ENCODE measurements around the gene LHX1. TPM values are rescaled to one million over a fixed set of nuclear protein-coding genes. Genes with fewer than 3 reads are reported as not detected.

Gene LHX1
- total RNA-seq, 2 donors from 2014 or later, result 85.9 to 259 TPM

- Histone ChIP-seq H3K27ac (ENCODE audit: low read depth, low read length) (no peak overlapping the region), H3K4me1 (ENCODE audit: control insufficient read depth, insufficient read depth, low read length) (peaks cover 49% of the 10 kb centered on the region), H3K9me3 (ENCODE audit: control insufficient read depth, low read length) (no peaks in the 10 kb centered on the region), H3K4me3 (ENCODE audit: low read length) (peak overlapping the region; percentile 10), H3K9ac (ENCODE audit: extremely low read depth, low read length, poor library complexity, severe bottlenecking) (no peak overlapping the region), H3K36me3 (ENCODE audit: control insufficient read depth, insufficient read depth, low read length) (peaks cover 49% of the 10 kb centered on the region), H3K27me3 (ENCODE audit: control insufficient read depth, insufficient read depth, low read length, poor library complexity, severe bottlenecking) (peaks cover 15% of the 10 kb centered on the region)
- no peaks in the 10 kb centered on the region for H3K9me3 Mint-ChIP-seq
- H3K27ac Mint-ChIP-seq, result no peak overlapping the region
- DNase-seq, result peak; percentile 79
- peak overlapping the region; percentile 34 for H3K4me3 Mint-ChIP-seq
- H3K27me3 Mint-ChIP-seq (ENCODE audit: insufficient read depth), result peaks cover 19% of the 10 kb centered on the region
- H3K4me1 Mint-ChIP-seq, result peaks cover 84% of the 10 kb centered on the region
- 0% methylated on average over 1 of the region's 3 CpGs; no CpG with 5 or more reads in 1 of the 2 experiments for WGBS, 2 experiments (ENCODE audit: insufficient coverage in 1 of 2, insufficient read length in 1 of 2)
- TF ChIP-seq, protein P1, sequence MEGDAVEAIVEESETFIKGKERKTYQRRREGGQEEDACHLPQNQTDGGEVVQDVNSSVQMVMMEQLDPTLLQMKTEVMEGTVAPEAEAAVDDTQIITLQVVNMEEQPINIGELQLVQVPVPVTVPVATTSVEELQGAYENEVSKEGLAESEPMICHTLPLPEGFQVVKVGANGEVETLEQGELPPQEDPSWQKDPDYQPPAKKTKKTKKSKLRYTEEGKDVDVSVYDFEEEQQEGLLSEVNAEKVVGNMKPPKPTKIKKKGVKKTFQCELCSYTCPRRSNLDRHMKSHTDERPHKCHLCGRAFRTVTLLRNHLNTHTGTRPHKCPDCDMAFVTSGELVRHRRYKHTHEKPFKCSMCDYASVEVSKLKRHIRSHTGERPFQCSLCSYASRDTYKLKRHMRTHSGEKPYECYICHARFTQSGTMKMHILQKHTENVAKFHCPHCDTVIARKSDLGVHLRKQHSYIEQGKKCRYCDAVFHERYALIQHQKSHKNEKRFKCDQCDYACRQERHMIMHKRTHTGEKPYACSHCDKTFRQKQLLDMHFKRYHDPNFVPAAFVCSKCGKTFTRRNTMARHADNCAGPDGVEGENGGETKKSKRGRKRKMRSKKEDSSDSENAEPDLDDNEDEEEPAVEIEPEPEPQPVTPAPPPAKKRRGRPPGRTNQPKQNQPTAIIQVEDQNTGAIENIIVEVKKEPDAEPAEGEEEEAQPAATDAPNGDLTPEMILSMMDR (conservative IDR thresholded peaks at IDR 0.05), result no peak
- peaks cover 28% of the 10 kb centered on the region for H3K36me3 Mint-ChIP-seq (ENCODE audit: low read depth)
Observed at GRCh38 chr17:36926226-36926625, 11.0 kb upstream of the LHX1 start.

DNA sequence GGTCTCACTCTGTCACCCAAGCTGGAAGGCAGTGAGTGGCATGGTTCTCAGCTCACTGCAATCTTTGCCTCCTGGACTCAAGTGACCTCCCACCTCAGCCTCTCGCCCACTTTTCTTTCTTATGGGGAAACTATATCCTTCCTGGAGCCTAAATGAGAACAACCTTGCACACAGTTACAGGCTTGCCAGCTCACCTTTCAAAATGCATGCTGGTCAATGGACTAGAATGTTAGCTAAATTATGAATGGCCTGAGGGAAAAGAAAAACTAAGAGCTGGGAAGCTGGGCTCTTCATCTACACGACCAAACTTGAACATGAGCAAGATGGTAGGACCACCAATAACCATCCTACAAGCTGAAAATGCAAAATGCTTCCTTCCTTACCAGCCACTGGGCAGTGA lies 10.6 kb upstream of the LHX1 start:
- no peaks in the 10 kb centered on the region for H3K9me3 ChIP-seq (ENCODE audit: control insufficient read depth, low read length)
- H3K4me3 Mint-ChIP-seq, result peak overlapping the region; percentile 34

DNA sequence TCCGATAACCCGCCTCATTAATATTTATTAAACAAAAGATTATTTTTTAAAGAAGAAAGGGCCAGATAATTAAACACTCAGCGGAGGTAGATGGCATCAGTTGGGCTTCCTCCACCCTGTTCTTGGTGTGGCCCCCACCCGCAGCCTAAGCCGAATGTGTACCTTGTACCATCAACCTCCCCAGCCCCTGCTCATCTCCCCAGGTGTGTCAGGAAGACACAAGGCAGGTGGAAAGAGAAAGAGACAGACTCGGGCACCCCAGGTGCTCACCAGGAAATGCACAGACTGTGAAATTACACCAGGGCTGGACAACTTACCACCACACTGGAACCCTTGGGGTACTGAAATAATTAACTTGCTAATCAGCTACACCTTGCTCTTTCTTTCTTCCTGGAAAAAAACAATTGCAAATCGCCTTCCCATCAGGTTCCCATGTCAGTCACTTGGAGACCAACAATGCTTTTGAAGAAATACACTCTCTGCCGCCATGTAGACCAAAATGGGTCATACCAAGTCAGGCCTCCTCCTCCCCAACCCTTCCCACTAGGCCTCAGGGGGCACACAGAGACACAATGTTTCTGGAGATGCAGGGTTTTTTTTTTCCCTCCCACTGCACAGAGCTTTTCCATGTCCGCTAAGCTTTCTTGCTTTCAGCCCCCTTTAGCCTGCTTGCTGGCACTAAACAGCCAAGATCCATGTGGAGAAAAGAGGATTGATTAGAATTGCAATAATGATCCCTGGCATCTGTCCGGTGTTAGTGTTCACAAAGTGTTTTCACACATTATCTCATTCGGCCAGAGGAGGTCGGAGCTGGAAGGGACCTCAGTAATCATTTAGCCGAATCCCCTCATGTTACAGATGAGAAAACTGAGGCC lies 8.6 kb upstream of the LHX1 start:
- peak overlapping the region; percentile 27 for H3K4me3 Mint-ChIP-seq
- Histone ChIP-seq H3K27ac (ENCODE audit: low read depth, low read length) (no peak overlapping the region), H3K9ac (ENCODE audit: extremely low read depth, low read length, poor library complexity, severe bottlenecking) (no peak overlapping the region), H3K9me3 (ENCODE audit: control insufficient read depth, low read length) (no peaks in the 10 kb centered on the region), H3K36me3 (ENCODE audit: control insufficient read depth, insufficient read depth, low read length) (peaks cover 72% of the 10 kb centered on the region), H3K4me1 (ENCODE audit: control insufficient read depth, insufficient read depth, low read length) (peaks cover 41% of the 10 kb centered on the region), H3K4me3 (ENCODE audit: low read length) (no peak overlapping the region), H3K27me3 (ENCODE audit: control insufficient read depth, insufficient read depth, low read length, poor library complexity, severe bottlenecking) (peaks cover 38% of the 10 kb centered on the region)
- TF ChIP-seq, protein P1 (conservative IDR thresholded peaks at IDR 0.05), result no peak
- no peaks in the 10 kb centered on the region for H3K9me3 Mint-ChIP-seq
- H3K27ac Mint-ChIP-seq, result peak overlapping the region; percentile 13
- H3K36me3 Mint-ChIP-seq (ENCODE audit: low read depth), result peaks cover 48% of the 10 kb centered on the region
- DNase-seq, result peak; percentile 59
- peaks cover 86% of the 10 kb centered on the region for H3K4me1 Mint-ChIP-seq
- H3K27me3 Mint-ChIP-seq (ENCODE audit: insufficient read depth), result peaks cover 44% of the 10 kb centered on the region
- WGBS, 2 experiments (ENCODE audit: insufficient coverage in 1 of 2, insufficient read length in 1 of 2), result 60 to 66% methylated on average over 8 to 12 of the region's 13 CpGs

More for the DNA sequence above, 10.6 kb upstream of the LHX1 start:
- no peak overlapping the region for H3K9ac ChIP-seq (ENCODE audit: extremely low read depth, low read length, poor library complexity, severe bottlenecking)
- peak overlapping the region; percentile 53 for H3K4me3 ChIP-seq (ENCODE audit: low read length)
- Mint-ChIP-seq H3K27ac (no peak overlapping the region), H3K27me3 (ENCODE audit: insufficient read depth) (peaks cover 24% of the 10 kb centered on the region), H3K9me3 (no peaks in the 10 kb centered on the region), H3K36me3 (ENCODE audit: low read depth) (peaks cover 32% of the 10 kb centered on the region), H3K4me1 (peaks cover 84% of the 10 kb centered on the region)
- no peak for DNase-seq
- peaks cover 50% of the 10 kb centered on the region for H3K4me1 ChIP-seq (ENCODE audit: control insufficient read depth, insufficient read depth, low read length)
- no peak overlapping the region for H3K27ac ChIP-seq (ENCODE audit: low read depth, low read length)
- TF ChIP-seq, protein P1 (conservative IDR thresholded peaks at IDR 0.05), result no peak
- WGBS, 2 experiments (ENCODE audit: insufficient coverage in 1 of 2, insufficient read length in 1 of 2), result 66% methylated on average over 2 of the region's 2 CpGs; no CpG with 5 or more reads in 1 of the 2 experiments
- peaks cover 20% of the 10 kb centered on the region for H3K27me3 ChIP-seq (ENCODE audit: control insufficient read depth, insufficient read depth, low read length, poor library complexity, severe bottlenecking)
- H3K36me3 ChIP-seq (ENCODE audit: control insufficient read depth, insufficient read depth, low read length), result peaks cover 54% of the 10 kb centered on the region
